ENCODE data around the gene DUSP5. TPM values are rescaled to one million over a fixed set of nuclear protein-coding genes. Genes with fewer than 3 reads are reported as not detected.
A peak's percentile ranks its signal among the peaks of the same experiment; 100 is the strongest.

DUSP5 gene
- total RNA-seq, 4 donors from 2014 or later = 9.3 to 60.8 (median 31.0) TPM

DNA sequence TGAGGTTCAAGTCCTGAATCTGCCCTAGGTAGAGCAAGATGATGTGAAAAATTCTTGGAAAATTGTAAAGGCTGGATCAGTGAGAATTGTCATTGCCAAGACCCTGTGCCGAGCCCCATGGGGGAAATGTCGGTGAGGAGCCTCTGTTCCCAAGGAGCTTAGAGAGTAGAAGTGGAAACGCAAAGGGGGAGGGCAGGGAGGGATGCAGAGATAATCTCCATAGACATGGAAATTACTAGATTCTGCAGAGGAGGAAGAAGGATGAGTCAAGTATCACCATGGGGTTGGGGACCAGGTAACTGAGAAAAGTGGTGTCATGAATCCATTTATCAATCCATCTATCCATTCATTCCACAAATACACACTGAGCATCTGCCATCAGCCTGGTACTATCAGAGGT, 26.0 kb downstream of the DUSP5 start:
- Histone ChIP-seq H3K9me3 (no peaks in the 10 kb centered on the region), H3K4me3 (no peak overlapping the region), H3K4me1 (no peaks in the 10 kb centered on the region), H3K36me3 (no peaks in the 10 kb centered on the region), H3K27ac (no peak overlapping the region), H3K27me3 (no peaks in the 10 kb centered on the region)
- no peak for DNase-seq (ENCODE audit: low spot score in 2 of 2)
- TF ChIP-seq, protein P1, sequence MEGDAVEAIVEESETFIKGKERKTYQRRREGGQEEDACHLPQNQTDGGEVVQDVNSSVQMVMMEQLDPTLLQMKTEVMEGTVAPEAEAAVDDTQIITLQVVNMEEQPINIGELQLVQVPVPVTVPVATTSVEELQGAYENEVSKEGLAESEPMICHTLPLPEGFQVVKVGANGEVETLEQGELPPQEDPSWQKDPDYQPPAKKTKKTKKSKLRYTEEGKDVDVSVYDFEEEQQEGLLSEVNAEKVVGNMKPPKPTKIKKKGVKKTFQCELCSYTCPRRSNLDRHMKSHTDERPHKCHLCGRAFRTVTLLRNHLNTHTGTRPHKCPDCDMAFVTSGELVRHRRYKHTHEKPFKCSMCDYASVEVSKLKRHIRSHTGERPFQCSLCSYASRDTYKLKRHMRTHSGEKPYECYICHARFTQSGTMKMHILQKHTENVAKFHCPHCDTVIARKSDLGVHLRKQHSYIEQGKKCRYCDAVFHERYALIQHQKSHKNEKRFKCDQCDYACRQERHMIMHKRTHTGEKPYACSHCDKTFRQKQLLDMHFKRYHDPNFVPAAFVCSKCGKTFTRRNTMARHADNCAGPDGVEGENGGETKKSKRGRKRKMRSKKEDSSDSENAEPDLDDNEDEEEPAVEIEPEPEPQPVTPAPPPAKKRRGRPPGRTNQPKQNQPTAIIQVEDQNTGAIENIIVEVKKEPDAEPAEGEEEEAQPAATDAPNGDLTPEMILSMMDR (IDR thresholded peaks at IDR 0.05) = no peak
- TF ChIP-seq POLR2A (IDR thresholded peaks at IDR 0.05) = no peak
- TF ChIP-seq POLR2AphosphoS5 (IDR thresholded peaks at IDR 0.05) = no peak
- TF ChIP-seq EP300 (IDR thresholded peaks at IDR 0.05) = no peak
- 73% methylated on average over 3 of the region's 3 CpGs for WGBS

DNA sequence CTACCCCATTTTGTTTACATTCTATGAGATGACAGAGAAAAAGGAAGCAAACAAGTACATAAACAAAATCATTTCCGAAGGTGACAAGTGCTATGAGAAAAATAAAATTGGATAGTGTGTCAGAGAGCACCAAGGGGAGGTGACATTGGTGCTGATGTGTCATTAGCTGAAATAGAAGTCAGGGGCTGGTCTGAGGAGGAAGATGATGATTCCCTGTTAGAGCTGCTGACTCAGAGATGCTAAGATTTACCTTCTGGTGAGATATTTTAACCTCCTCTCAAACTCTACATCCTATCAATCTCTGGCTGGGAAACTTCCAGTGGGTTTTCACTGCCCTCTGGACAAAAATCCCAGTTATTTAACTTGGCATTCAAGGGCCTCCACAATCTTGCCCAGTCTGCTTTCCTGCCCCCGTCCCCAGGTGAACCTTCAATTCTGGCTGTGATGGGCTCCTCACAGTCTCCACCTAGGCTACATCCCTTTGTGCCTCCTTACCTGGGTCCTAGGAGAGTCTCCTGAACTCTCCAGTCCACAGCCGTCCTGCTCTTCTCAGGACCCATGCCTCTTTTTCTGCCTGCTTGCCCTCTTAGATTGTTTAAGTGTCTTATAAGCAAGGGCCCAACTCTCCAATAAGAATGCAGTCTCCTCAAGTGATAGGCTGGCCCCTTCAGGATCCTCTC, 26.6 kb downstream of the DUSP5 start:
- H3K4me3 ChIP-seq = no peak overlapping the region
- no peak for DNase-seq (ENCODE audit: low spot score in 2 of 2)
- no peaks in the 10 kb centered on the region for H3K36me3 ChIP-seq
- H3K4me1 ChIP-seq = no peaks in the 10 kb centered on the region
- no peaks in the 10 kb centered on the region for H3K27me3 ChIP-seq
- TF ChIP-seq, protein P1 (IDR thresholded peaks at IDR 0.05) = no peak
- TF ChIP-seq EP300 (IDR thresholded peaks at IDR 0.05) (no peak), POLR2AphosphoS5 (IDR thresholded peaks at IDR 0.05) (no peak), POLR2A (IDR thresholded peaks at IDR 0.05) (no peak)
- no peak overlapping the region for H3K27ac ChIP-seq
- H3K9me3 ChIP-seq = no peaks in the 10 kb centered on the region
- WGBS = 93% methylated on average over 3 of the region's 3 CpGs

- no peaks in the 10 kb centered on the region for H3K36me3 ChIP-seq
- H3K9me3 ChIP-seq = no peaks in the 10 kb centered on the region
- H3K4me1 ChIP-seq = peaks cover under 1% of the 10 kb centered on the region
- WGBS = 93% methylated on average over 2 of the region's 2 CpGs
- TF ChIP-seq EP300 (IDR thresholded peaks at IDR 0.05) (no peak), POLR2A (IDR thresholded peaks at IDR 0.05) (no peak), POLR2AphosphoS5 (IDR thresholded peaks at IDR 0.05) (no peak)
- TF ChIP-seq, protein P1 (IDR thresholded peaks at IDR 0.05) = no peak
- no peaks in the 10 kb centered on the region for H3K27me3 ChIP-seq
- no peak overlapping the region for H3K4me3 ChIP-seq
- DNase-seq (ENCODE audit: low spot score in 2 of 2) = peak in 1 of 2 donors; percentile 31
- no peak overlapping the region for H3K27ac ChIP-seq
These were observed 27.1 kb downstream of the DUSP5 start for GRCh38 chr10:110524859-110525232.

DNA sequence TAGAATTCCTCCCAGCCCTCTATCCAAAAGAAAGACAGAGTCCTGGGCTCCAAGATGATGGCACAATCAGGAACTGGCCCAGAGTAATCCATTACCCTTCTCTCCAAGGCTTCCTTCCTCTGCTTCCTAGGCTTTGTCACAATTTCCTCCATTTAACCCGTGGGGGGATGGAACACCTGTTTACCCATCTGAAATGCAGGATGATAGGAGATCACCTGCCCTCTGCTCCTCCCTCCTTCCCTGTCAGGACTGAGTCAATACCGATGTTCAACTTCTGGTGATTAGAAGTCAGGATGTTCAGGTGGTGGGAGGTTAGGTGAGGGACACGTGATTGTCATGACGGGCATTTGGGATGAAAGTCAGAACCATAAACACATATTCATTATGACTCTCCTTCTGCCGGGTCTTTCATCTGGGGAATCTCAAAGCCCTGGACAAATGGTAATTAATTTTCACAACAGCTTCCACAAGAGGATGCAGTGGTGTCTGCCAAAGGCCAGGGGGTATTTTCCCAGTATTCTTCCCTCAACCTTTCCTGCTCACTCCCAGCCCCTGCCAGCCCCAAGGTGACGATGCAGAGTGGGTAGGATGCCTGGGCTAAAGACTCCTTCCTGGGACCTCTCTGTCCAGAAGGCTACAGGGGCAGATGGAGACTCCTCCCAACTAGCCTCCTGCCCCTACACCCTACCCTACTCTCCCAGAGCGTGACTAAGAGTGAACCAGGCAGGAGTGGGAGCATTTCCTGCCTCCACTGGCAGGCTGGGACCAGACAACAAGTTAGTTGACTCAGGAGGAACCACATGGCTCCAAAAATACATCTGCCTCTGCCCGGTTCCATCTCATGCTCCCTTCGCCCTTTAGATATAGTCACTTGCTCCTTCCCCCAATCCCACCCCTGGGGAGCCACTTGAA, 27.9 kb downstream of the DUSP5 start:
- no peak overlapping the region for H3K4me3 ChIP-seq
- TF ChIP-seq POLR2A (IDR thresholded peaks at IDR 0.05) (no peak), POLR2AphosphoS5 (IDR thresholded peaks at IDR 0.05) (no peak), EP300 (IDR thresholded peaks at IDR 0.05) (no peak)
- TF ChIP-seq, protein P1 (IDR thresholded peaks at IDR 0.05) = no peak
- H3K36me3 ChIP-seq = no peaks in the 10 kb centered on the region
- no peak for DNase-seq (ENCODE audit: low spot score in 2 of 2)
- H3K27me3 ChIP-seq = no peaks in the 10 kb centered on the region
- WGBS = 65% methylated on average over 9 of the region's 9 CpGs
- H3K27ac ChIP-seq = no peak overlapping the region
- H3K9me3 ChIP-seq = no peaks in the 10 kb centered on the region
- peaks cover 7% of the 10 kb centered on the region for H3K4me1 ChIP-seq

DNA sequence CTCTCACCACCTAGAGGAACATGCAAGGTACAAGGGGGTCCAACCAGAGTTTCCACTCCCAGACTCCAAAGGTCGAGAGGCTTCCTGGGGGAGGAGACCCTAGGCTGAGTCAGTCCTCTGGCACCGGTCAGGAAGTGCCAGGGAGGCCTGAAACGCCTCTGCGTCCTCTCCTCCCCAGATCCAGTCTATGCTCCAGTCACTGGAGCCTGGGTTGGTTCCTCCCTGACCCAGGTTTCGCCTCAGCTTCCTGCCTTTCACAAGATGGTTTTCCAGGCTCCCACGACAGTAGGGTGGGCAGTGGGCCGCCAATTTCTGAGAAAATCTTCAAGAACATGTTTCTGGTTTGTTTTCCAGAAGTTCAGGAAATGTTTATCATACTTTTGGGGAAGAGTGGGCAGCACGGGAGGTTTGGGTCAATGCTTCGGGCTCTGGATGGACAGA, 30.0 kb downstream of the DUSP5 start:
- Histone ChIP-seq H3K27ac (no peak overlapping the region), H3K9me3 (no peaks in the 10 kb centered on the region), H3K4me3 (no peak overlapping the region), H3K4me1 (peaks cover 7% of the 10 kb centered on the region), H3K27me3 (no peaks in the 10 kb centered on the region), H3K36me3 (no peaks in the 10 kb centered on the region)
- DNase-seq (ENCODE audit: low spot score in 2 of 2) = no peak
- TF ChIP-seq, protein P1 (IDR thresholded peaks at IDR 0.05) = no peak
- no peak for TF ChIP-seq EP300 (IDR thresholded peaks at IDR 0.05)
- TF ChIP-seq POLR2AphosphoS5 (IDR thresholded peaks at IDR 0.05) = no peak
- no peak for TF ChIP-seq POLR2A (IDR thresholded peaks at IDR 0.05)
- 77% methylated on average over 9 of the region's 9 CpGs for WGBS

Data from suprapubic skin (tissue), 4 donors.